GDM1 (cell line): ENCODE measurements around the gene TTC1.
A peak's percentile ranks its signal among the peaks of the same experiment; 100 is the strongest.
"Not testable (repeated sequence)": the region's sequence is repeated elsewhere in the genome, so short reads cannot be mapped to it uniquely, and the experiment has no call there.

Source experiments
- DNase-seq: peaks from one replicate; lab custom pipeline; 2025; lab: John Stamatoyannopoulos, UW

TTC1 gene

DNA sequence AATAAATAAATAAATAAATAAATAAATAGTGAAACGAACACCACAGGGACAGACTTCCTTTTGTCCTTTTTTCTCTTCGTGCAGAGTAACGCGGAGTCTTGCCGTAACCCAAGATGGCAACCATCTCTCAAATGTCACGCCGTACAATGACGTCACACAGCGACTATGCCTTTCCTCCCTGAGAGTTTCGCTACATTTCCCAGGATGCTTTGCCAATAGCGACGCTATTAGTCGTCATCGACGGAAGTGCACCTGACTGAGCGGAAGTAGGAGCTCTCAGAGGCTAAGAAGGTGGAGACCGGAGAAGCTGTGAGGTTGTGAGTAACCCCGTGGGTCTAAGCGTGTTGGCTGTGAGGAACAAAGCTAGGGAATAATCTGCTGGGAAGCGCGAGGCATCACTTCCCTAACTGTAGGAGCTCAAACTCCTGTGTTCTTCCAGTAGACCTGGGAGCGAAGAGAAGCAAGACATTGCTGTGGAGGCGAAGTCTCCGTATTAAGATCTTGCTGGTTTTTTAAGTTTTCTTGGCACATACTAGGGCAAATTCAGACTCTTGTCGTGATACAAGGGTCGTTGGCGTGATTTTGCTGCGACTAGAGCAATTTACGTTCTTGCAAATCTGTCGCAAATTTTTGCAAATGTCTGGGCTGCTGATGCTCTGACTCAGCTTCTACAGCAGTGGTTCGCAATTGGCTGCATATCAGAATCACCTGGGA, at the start of gene TTC1:
TTC1 (plus strand) TSS at position 263 of the 714 bp plus-strand sequence. CDS start 1,390 bp downstream, outside the sequence.
- peak; percentile 94 for DNase-seq

DNA sequence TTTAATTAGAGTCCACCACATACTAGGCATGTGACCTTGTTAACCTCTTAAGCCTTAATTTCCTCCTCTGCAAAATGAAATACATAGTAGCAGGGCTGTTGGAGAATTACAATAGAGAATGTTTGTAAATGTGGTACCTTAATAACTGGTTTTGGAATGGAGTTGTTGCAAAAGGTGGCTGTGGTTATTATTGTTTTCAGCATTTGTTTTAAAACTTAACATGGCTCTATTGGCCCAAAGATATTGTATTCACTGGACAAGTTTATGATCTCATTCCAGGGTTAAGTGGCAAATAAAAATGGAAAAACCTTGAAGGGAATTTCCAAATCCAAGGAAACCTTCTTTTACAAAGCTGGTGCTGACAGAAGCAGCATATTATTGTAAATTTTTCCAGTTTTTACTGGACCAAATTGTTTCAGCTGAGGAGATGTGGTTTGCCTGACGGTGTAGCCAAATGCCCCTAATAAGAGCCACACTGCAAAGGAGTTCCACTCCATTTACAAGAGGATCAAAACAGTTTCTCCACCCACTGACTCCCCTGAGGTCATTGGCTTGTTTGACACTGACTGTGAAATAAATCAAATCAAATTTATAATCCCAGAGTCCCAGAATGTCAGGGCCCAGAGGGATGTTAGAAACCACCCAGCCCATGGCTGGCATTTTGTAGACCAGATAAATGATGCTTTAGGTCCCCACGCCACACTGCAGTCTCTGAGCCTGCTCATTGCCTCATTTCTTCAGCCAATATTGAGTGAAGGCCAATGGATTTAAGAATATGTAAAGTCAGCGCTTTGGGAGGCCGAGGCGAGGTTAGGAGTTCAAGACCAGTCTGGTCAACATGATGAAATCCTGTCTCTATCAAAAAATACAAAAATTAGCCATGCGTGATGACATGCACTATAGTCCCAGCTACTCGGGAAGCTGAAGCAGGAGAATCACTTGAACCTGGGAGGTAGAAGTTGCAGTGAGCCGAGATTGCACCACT, 47.5 kb upstream of the TTC1 start:
- no peak for DNase-seq

DNA sequence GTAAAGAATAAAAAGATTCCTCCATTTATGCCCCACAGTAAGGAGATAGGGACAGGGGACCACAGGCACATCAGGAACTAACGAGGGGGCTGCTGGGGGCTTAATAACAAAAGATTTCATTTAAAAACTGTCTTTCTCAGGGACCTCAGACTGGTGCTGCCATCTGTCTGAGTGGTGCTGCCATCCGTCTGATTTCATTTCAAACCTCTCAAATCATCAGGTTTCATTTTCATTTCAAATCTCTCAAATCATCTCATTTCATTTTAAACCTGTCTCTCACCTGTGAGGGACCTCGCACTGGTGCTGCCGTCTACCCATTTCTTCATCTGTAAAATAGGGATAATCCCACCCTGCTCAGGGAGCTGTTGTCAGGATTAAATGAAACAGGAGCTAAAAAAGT, 46.7 kb upstream of the TTC1 start:
- no peak for DNase-seq

GRCh38 chr5:159963935-159964334, 45.0 kb upstream of the TTC1 start:
- no peak for DNase-seq

GRCh38 chr5:159965031-159965837, 43.7 kb upstream of the TTC1 start:
- DNase-seq: no peak

- DNase-seq: not testable (repeated sequence)
Measured at GRCh38 chr5:159965838-159966128, 43.2 kb upstream of the TTC1 start.

- DNase-seq: no peak
Measured at GRCh38 chr5:159969966-159970365, 39.0 kb upstream of the TTC1 start.

- no peak for DNase-seq
Measured at GRCh38 chr5:159971038-159971437, 37.9 kb upstream of the TTC1 start.

GRCh38 chr5:159971514-159971913, 37.4 kb upstream of the TTC1 start:
- no peak for DNase-seq

DNA sequence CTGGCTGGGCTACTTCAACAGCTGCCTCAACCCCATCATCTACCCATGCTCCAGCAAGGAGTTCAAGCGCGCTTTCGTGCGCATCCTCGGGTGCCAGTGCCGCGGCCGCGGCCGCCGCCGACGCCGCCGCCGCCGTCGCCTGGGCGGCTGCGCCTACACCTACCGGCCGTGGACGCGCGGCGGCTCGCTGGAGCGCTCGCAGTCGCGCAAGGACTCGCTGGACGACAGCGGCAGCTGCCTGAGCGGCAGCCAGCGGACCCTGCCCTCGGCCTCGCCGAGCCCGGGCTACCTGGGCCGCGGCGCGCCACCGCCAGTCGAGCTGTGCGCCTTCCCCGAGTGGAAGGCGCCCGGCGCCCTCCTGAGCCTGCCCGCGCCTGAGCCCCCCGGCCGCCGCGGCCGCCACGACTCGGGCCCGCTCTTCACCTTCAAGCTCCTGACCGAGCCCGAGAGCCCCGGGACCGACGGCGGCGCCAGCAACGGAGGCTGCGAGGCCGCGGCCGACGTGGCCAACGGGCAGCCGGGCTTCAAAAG, 36.9 kb upstream of the TTC1 start:
- no peak for DNase-seq

DNA sequence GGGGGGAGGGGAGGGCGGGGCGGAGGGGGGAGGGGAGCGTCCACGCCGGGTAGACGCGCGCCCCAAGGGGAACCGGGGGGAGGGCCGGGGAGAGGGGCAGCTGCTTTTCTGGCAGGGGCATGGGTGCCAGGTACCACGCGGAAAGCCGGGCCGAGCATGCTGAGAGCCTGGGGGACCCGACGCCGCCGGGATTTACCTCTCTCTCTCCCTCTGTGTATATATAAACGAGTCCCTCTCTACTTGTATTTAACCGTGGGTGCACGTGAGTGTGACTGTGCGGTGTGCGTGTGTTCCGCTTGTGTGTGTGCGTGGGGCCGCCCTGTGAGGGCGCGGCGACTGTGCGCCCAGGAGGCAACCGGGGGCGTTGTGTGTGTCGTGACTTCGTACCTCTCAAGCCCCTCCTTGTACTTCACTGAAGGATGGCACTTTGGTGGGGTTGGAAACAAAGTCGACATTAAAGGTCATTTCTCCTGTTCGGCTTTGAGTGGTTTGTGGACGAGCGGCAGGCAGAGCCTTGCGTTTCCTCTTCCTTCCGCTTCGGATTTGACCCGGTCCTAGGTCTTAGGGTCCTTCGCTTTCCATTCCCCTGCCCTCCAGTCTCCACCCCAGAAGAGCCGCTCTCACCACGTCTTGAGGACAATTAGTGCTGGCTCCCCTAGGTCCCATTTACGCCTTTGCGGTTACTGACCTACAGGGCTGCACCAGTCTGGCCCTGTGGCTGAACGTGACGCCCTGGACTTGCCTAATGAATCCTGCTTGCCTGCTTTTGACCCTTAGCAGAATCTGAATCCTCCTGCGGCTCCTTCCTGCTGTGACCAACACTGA, 36.2 kb upstream of the TTC1 start:
- no peak for DNase-seq

- DNase-seq: no peak
Measured at GRCh38 chr5:159975462-159976019, 33.4 kb upstream of the TTC1 start.

DNA sequence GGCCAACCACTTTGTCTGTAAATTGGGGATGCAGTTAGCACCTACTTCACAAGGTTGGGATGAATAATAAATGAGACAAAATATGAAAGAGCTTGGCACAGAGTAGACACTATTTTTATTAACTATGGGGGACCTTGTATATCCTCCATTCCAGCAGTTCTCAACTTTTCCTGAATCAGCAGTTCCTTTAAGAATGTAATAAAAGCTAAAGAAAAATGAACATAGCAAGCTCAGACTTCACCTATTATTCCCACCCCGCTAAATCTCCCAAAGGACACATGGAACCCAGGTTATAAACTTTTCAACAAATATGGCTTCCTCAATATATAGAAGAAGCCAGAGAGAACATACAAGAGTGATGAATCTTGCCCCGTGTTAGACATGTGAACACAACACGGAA, 32.0 kb upstream of the TTC1 start:
- DNase-seq: no peak

DNA sequence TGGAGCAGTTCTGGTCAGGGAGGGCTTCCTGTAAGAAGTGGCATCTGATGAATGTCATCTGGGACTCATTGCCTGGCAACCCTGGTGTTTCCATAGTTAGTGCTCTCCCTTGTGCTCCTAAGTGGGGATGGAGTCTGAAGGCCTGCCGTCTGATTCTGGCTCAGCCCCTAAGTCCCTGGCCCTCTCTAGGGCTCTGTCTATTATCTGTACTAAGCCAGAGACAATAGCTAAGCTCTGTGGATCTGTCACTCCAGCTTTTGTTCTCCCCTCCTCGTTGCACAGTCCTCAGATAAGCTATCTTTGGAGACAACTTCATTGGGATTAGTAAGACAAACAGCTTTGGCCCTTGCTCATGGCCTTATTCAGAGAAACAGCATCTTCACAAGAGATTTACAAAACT, 30.6 kb upstream of the TTC1 start:
- DNase-seq: no peak

GRCh38 chr5:159982421-159983173, 26.3 kb upstream of the TTC1 start:
- DNase-seq: no peak

GRCh38 chr5:159987031-159987674, 21.8 kb upstream of the TTC1 start:
- DNase-seq: peak; percentile 34

GRCh38 chr5:159990506-159990905, 18.4 kb upstream of the TTC1 start:
- DNase-seq: no peak

- no peak for DNase-seq
Measured at GRCh38 chr5:159992566-159992965, 16.4 kb upstream of the TTC1 start.

- DNase-seq: no peak
Measured at GRCh38 chr5:159993194-159993593, 15.7 kb upstream of the TTC1 start.

GRCh38 chr5:159995907-159996306, 13.0 kb upstream of the TTC1 start:
- DNase-seq: no peak
